H4 (cell line): ENCODE measurements around the gene ZHX3. TPM values are rescaled to one million over a fixed set of nuclear protein-coding genes. Genes with fewer than 3 reads are reported as not detected.

Experiments
- DNase-seq: peaks from one replicate; pipeline ENCODE4 v3.0.0-alpha.2; 2015; ENCODE audit warnings: low spot score
- total RNA-seq: library from RNA; depleted of rRNA; stranded (reverse); fragments of >200 nt; shearing (Covaris generic); gene quantifications from 2 replicates; pipeline ENCODE4 v1.2.3, GENCODE V29; 2014

ZHX3 gene
- total RNA-seq, 1 experiment from 2014 or later, result 7.6 TPM

DNA sequence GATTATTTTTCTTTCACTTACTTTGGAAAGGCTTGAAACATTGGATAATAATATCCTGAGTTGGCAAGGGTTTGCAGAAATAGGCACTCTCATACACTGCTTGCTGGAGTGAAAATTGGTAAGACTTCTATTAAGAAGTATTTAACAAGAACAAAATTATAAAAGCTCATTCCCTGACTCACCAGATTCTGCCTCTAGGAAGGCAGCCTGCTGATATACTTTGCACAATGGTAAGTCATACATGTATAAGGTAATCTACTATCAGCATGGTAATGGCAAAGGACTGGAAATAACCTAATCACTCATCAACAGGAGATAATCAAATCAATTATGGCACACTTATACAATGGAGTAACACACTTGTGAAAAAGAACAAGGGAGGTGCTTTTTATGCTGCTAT is 94.4 kb downstream of the ZHX3 start:
- DNase-seq, result no peak

DNA sequence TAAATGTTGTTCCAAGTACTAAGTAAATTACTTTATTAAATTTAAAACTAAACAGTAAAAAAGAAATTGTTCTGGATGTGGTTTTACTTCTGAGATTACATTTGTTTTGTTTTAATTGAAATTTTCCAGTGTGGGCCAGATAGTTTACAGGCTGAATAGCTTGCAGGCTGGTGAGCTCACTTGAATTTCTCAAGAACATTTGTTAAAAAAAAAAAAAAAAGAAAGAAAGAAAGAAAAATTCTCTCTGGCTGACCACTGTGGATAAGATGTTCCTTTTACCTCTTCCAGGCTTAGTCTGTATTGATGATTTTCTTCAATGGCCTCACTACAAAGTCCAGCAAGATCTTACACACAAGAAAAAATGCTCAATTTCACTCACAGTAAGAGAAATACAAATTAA is 94.8 kb downstream of the ZHX3 start:
- DNase-seq, result no peak

DNA sequence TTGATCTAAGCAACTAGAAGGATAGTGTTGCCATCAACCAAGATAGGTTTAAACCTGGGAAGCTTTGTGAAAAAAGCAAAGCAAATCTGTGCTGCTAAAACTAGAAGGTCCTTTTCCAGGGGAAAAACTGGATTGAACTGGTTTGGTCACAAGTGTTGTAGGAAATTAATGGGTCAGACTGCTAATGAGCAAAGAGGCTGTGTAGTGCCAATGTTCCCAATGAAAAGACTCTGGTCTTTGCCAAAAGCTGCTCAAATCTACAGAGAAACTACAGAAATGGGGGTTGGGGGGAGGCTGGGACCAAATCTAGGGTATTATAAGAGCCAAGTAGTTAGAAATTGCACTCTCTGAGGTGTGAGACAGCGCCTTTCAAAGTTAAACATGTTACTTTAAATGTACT is 95.2 kb downstream of the ZHX3 start:
- no peak for DNase-seq

DNA sequence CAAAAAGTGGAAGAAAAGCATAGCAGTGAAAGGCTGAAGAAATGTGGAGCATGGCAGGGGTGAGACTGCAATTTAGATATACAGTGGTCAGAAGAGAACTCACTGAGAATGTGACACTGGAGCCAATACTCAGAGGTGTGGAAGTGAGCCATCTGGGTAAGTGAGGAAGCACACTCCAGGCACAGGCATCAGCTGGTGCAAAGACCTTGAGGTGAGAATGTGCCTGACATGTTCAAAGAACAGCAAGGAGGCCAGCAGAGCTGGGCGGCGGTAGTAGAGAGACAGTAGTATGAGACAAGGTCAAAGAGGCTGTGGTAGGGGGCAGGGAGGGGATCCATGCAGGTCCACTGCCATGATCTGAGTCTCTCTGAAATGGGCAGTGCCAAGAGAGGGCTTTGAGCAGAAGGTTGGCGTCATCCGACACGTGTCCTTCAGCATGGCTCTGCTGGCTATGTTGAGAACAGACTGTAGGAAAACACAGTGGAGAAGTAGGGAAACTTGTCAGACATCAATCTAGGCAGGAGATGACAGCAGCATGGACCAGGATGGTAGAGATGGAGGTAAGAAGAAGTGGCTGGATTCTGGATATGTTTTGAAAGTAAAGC is 95.8 kb downstream of the ZHX3 start:
- no peak for DNase-seq

DNA sequence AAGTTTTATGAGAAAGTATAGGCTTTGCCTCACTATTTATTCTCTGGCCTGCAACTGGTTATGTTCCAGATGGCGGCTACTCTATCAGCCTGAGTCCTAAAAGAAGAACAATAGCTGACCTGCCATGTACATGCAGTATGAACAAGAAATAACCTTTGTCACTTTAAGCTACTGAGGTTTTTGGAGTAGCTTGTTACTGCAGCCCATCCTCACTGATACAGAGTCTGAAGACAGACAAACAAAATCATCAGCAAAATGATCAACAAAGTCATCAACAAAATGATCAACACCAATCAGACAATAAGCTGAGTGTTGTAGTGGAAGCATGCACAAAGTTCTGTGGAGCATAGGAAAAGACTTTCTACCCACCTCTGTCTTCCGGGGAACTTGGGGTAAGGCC is 97.7 kb downstream of the ZHX3 start:
- DNase-seq, result no peak

DNA sequence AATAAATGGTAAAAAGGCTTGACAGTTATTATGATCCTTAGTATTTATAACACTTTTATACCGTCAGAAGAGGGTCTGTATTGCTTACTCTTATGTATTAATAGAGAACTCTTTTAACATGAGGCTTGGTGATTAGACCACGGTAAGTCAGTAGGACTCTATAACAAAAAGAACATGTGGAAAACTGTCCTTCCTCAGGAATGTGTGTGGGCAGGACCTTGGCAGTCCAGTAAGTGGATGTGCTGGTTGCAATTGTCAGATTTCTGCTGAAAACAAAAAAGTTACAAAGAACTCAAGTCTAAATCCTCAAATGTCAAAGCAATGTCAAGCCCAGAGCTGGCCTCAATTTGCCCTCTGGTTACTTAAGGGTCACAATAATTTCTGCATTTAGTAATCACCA is 99.1 kb downstream of the ZHX3 start:
- DNase-seq, result no peak

DNA sequence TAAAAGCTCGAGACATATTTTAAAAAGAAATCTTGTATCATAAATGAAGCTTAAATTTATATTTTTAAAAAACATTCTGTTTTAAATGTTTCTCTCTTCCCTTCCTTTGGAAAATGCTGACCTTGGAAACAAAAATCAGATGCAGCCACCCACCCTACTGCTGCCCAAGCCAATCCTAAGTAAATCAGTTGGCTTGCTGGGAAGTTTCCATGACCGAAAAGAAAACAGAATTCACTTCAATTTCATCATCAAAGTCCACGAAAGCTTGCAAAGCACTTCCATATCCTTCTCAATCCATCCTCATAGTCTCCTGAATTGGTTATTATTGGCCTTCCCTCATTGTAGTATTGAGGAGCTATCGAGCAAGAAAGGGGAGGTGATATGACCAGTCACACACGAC is 100.1 kb downstream of the ZHX3 start:
- no peak for DNase-seq

DNA sequence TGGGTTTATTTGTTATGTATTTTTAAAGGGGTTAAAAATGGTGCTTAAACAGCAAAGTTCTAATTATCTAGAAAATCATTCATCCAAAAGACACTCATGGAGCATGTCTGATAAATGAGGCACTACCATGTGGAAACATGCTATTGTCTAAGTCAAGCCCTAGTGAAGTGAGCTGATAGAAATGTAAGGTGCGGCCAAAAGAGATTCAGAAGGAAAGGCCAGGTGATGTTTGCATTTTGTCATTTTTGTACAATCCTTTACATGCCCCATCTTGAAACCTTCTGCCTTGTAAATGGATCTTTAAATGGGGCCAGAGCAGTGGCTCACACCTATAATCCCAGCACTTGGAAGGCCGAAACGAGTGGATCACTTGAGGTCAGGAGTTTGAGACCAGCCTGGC is 102.9 kb downstream of the ZHX3 start:
- DNase-seq, result no peak

DNA sequence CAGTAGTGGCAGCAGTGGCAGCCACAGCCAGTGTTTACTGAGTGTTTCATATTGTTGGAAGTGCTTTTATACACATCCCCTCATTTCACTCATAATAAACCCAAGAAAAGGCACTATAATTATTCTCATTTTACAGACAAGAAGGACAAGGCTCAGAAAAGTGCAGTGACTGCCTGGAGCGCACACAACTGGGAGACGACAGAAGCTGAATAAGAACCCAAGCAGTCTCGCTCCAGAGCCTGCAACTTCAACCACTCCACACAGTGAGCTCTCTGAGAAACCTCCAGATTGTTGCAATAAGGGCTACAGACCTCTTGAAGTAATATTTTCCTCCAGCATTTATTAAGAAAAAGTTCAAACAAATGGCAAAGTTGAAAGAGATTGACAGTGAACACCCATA is 103.3 kb downstream of the ZHX3 start:
- no peak for DNase-seq

DNA sequence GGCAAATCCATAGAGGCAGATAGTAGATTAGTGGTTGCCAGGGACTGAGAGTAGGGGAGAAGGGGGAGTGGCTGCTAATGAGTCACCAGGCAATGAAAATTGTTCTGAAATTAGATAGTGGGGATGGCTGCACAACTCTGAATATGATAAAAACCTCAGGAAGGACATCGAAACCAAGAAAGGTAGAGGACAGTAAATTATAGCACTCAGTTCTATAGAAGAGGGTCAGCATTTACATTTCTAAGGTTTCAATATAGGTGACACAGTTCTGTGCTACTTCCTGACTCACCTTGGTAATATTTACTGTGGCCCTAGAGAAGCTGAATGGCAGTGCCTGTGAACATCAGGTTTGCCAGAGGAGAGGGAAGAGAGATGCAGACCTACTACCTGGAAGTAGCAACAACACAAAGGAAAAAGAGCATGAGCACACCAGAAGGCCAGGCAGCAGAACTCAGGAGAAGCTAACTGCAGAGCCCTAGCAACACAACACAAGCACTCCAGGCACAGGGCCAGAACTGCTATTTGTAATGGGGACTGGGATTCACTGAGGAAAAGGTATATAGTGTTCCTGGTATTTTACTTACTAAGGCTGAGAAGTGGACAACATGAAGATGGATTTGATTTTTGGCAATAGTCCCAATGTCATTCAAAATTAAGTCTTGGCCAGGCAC is 104.2 kb downstream of the ZHX3 start:
- no peak for DNase-seq

DNA sequence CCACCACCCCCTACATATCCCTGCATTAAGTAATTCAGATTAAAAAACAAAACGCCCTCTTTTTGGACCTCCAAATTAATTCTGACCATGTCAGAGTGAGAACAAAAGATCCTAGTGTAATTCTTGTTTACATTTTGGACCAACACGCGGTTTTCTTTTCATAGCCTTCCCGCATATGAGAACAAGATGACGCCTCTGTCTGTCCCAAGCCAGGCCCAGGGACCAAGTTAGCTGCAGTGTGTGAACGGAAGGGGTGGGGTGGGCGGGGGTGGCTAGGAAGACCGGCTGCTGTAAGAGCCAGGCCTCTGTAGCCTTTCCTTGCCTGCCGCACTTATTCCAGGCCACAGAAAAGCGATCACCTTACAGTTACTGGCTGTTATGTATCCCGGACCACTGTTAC is 112.2 kb downstream of the ZHX3 start:
- no peak for DNase-seq

DNA sequence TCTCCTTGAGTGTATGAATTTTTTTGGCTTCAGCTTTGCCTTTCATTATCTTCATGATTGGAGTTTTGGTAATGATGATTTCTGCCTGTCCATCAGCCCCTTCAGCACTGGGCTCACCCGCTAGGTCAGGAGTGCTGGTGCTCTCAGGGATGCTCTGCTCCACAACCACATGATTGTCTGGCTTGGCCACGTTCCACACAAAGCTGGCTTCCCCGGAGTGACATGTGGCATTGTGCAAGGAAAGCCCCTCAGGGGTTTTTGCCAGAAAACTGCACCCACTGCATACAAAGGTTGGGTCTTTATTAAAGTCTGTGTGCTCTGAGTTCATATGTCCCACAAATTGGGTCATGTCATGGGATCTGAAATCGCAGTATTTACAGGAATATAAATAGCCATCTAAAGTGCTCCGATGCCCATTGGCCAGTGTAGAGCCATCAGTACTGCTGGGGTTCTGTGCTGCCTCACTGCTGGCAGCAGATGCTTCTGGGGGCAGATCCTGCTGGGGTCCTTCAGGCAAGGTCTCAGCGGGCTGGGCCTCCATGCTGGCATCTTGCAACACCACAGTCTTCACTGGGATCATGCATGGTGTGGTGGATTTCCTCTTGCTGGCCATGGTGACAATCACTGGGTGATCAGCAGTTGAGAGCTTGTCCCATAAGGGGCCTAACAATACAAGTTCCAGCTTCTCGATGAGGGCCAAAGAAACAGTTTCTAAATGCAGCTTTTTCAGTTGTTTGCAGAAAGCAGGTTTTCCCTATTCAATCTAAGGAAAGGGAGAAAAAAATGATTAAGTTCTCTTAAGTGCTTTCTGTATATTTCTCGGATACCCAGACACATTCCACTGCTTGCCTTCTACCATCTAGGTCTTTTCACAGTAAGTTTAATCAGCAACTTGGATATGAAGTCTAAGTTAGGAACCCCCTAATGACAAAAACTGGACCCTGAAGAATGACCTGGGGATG is 112.9 kb downstream of the ZHX3 start:
- no peak for DNase-seq

DNA sequence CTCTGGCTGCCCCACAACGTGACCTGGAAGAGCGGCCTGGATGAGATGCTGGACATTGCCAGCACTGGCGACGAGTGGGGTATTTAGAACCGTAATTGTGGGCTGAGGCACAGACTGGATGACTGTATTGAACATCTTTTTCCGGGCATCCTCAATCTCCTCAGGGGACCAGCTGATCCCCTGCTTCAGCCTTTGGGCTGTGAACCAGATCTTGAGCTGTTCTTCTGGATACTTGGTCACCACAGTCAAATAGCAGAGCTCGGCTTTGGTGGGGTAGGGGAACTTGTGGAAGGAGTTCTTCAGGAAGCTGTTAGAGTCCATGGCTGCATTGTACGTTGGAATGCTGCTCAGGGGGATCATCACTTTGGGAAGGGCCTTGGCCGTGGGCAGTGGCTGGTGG is 113.9 kb downstream of the ZHX3 start:
- no peak for DNase-seq

DNA sequence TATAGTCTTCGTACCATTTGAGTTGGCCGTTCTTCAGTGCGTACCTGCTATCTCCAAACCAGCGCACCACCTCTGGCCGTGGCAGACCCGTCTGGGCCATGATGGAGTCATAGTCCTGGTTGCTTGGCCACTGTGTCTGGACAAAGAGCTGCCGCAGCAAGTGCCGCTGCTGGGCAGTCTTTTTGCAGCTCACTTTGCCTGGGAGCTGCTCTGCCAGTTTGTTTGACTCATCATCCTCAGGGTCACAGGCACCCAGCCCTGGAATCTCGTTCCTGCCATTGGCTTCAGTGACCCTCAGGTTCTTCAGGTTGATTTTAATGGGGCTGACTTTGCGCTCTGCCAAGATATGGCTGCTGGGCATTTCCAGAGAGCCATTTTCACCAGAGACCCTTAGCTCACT is 115.1 kb downstream of the ZHX3 start:
- DNase-seq, result no peak

DNA sequence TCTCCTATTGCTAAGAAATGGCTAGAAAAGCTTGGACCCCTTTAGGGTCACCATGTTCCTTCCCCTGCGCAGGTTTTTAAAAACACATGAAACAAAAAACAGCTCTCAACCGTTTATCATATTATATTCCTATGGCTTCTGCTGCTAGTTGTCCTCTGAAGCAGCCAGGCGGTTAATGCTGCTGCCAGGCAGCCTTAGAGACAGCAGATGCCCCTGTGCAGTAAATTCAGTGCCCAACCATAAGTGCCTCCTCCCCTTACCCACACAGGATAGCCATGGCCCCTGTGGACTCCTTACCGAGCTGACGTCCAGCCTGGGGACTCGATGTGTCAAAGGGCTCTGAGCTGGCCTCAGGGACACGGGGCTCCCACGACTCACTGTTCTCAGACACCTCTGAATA is 115.8 kb downstream of the ZHX3 start:
- no peak for DNase-seq

DNA sequence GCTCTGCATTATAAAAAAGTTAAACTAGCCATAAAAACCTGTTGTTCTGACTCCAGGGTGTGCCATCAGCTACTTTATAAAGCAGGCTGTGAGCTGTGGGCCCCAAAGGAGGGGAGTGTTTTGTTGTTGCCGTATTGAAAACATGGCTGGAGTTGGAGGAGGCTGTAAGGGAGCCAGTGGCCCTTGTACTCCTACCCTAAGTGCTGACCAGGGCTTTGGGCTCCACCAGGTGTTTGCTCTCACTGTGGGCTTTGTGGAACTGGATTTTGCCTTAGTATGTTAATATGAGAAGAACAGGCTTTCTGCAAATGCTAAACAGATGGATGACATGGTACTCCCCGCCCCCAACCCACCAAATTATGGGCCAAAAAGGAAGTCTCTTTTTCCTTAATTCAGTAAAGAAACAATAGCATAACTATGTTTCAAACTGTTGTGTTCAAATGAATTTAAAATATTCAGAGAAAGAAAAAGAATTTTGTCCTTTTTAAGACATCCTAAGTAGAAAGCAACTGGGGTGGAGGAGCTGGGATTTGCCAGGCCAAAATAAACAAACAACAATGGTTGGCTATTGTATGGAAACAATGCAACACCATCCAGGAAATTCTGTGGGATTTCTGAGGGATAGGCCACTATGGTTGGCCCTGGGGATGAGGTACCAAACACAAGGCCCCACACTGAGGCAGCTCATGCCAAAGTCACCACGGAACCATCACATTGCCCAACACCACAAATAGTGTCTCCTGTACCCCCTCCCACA is 116.9 kb downstream of the ZHX3 start:
- no peak for DNase-seq

DNA sequence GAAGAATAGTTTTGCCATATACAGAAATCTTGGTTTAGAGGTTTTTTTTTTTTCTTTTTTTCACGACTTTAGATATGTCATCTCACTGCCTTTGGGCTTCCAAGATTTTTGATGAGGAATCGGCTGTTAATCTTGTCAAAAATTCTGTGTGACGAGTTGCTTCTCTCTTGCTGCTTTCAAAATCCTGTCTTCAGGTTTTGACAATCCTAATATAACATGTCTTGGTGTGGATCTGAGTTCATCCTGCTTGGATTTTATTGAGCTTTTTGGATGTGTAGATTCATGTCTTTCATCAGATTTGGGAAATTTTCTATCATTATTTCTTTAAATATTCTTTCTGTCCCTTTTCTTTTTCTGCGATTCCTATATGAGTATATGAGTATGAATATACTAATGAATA is 119.1 kb downstream of the ZHX3 start:
- no peak for DNase-seq

DNA sequence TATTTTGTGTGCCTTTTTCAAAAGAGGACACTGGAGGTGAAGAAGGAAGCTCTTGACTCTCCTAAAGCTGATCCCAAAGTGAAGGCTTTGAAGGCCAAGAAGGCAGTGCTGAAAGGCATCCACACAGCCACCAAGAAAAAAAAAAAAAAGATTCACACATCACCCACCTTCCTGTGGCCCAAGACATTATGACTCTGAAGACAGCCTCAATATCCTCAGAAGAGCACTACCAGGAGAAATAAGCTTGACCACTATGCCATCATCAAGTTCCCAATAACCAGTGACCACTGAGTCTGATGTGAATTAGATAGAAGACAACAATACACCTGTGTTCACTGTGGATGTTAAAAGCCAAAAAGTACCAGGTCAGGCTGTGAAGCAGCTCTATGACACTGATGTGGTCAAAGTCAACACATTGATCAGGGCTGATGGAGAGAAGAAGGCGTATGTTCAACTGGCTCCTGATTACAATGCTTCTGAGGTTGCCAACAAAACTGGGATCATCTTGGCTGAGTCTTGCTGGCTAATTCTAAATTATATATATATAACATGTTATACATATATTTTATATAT is 120.8 kb downstream of the ZHX3 start:
- DNase-seq, result no peak

DNA sequence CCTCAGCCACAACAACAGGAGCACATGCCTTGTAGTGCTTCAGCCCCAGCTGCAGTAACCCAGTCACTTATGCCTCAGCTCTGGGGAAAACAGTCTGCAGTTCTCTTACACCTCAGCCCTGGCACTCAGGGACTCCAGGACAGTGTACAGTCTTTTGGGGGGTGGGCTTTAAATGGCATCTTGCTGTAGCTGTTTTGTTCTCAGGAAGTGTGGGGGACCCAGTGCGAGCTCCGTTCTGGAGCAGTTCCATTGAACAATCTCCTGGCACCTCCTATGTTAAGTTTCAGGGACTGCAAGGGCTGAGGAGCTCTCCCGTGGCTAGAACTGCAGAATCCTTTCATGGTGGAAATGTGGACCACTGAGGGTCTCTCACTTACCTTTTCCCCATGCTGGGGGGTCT is 125.0 kb downstream of the ZHX3 start:
- DNase-seq, result no peak

DNA sequence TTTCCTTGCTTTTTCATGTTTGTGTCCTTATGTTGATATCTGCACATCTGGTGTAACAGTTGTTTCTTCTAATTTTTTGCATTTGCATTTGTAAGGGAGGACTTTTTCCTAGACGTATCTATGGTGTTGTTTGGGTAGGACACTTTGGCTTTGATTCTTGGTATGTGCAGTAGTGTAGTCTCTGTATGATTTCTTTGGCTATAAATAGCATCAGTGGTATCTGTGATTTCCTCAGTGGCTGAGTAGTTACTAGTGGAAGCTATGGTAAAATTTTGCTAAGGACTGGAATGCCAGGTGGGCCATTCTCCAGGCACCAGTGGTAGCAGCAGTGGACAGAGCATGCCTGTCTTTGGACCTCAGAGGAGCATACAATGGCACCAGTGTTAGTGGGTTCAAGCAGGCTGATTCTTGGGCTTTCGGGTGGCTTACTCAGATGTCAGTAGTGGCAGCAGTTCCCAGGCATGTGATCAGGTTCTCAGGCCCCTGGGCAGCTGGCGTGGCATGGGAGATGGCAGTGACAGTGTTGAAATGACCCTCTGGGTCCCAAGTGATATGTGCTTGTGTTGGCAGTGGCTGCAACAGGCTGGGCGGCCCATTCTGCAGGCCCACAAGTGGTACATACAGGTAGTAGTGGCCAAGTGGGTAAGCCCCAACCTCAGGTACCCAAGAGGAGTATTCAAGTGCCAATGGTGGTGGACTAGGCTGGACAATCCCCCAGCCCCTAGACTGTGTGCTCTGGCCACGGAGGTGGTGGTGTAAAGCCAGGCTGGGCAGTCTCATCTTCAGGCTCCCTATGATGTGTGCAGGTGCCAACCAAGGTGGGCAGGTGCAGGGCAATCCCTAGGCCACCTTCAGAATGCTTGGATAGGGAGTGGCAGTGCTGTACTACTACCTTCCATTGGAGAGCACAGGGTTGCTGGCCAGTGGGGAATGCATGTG is 125.7 kb downstream of the ZHX3 start:
- DNase-seq, result no peak

DNA sequence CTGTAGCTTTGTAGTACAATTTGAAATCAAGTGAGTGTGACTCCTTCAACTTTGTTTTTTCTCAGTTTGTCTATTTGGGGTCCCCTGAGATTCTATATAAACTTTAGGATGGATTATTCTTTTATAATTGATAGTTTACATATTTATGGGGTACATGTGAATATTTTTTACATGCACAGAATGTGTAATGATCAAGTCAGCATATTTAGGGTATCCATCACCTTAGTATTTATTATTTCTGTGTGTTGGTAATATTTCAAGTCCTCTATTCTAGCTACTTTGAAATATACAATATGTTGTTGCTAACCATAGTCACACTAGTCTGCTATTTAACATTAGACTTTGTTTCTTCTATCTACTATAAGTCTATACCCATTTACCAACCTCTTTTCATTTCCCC is 129.9 kb downstream of the ZHX3 start:
- DNase-seq, result no peak
